ENCODE results near the gene TBL3. TPM values are rescaled to one million over a fixed set of nuclear protein-coding genes. Genes with fewer than 3 reads are reported as not detected.

Gene TBL3
- total RNA-seq, 2 experiments from 2014 or later, result 27.7 to 28.7 TPM

Other genes starting within 250 kb of the TBL3 start
- 10 to 100 TPM; 48.0 to 52.0 TPM for gene NME3, start 200.5 kb upstream of the TBL3 start, total RNA-seq
- 10 to 100 TPM; 23.5 to 24.7 TPM for gene EME2, start 199.2 kb upstream of the TBL3 start, total RNA-seq
- gene MRPS34, start 198.9 kb upstream of the TBL3 start, total RNA-seq, result 10 to 100 TPM; 94.9 to 98.3 TPM
- gene SPSB3, start 189.5 kb upstream of the TBL3 start, total RNA-seq, result 10 to 100 TPM; 46.4 to 47.7 TPM
- gene NUBP2, start 189.1 kb upstream of the TBL3 start, total RNA-seq, result 10 to 100 TPM; 40.8 to 43.5 TPM
- under 1 TPM in 1 of 2 experiments, not detected in 1; 0.23 TPM for gene IGFALS, start 178.3 kb upstream of the TBL3 start, total RNA-seq
- 10 to 100 TPM; 51.3 to 51.8 TPM for gene HAGH, start 145.2 kb upstream of the TBL3 start, total RNA-seq
- gene FAHD1, start 144.8 kb upstream of the TBL3 start, total RNA-seq, result 1 to 10 TPM; 7.7 to 7.9 TPM
- gene MEIOB, start 99.9 kb upstream of the TBL3 start, total RNA-seq, result under 1 TPM in 1 of 2 experiments, not detected in 1; 0.18 TPM
- not detected for gene HS3ST6, start 53.6 kb upstream of the TBL3 start, total RNA-seq
- 10 to 100 TPM; 17.9 TPM for gene MSRB1, start 28.9 kb upstream of the TBL3 start, total RNA-seq
- not detected for gene RPL3L, start 17.4 kb upstream of the TBL3 start, total RNA-seq
- 100 to 1,000 TPM; 131 to 138 TPM for gene NDUFB10, start 12.5 kb upstream of the TBL3 start, total RNA-seq
- gene RPS2, start 7.2 kb upstream of the TBL3 start, total RNA-seq, result 1,000 to 10,000 TPM; 2,364 to 2,405 TPM
- not detected for gene RNF151, start 5.2 kb upstream of the TBL3 start, total RNA-seq
- under 1 TPM in 1 of 2 experiments, not detected in 1; 0.23 TPM for gene NOXO1, start 9.4 kb downstream of the TBL3 start, total RNA-seq
- gene GFER, start 12.1 kb downstream of the TBL3 start, total RNA-seq, result 10 to 100 TPM; 29.1 to 32.0 TPM
- gene SYNGR3, start 17.9 kb downstream of the TBL3 start, total RNA-seq, result 10 to 100 TPM; 12.3 to 12.6 TPM
- 10 to 100 TPM; 52.1 to 53.6 TPM for gene ZNF598, start 37.8 kb downstream of the TBL3 start, total RNA-seq
- gene NPW, start 47.7 kb downstream of the TBL3 start, total RNA-seq, result under 1 TPM; 0.48 to 0.65 TPM
- gene NHERF2, start 54.8 kb downstream of the TBL3 start, total RNA-seq, result under 1 TPM; 0.85 to 0.96 TPM
- gene NTHL1, start 75.8 kb downstream of the TBL3 start, total RNA-seq, result 10 to 100 TPM; 22.5 to 24.5 TPM
- 10 to 100 TPM; 88.4 to 90.1 TPM for gene TSC2, start 75.9 kb downstream of the TBL3 start, total RNA-seq
- 10 to 100 TPM; 60.5 to 69.6 TPM for gene PKD1, start 163.8 kb downstream of the TBL3 start, total RNA-seq
- 1 to 10 TPM in 1 of 2 experiments, under 1 TPM in 1; 0.83 to 1.1 TPM for gene RAB26, start 176.6 kb downstream of the TBL3 start, total RNA-seq
- 10 to 100 TPM; 57.3 to 60.3 TPM for gene TRAF7, start 183.7 kb downstream of the TBL3 start, total RNA-seq
- 1 to 10 TPM in 1 of 2 experiments, under 1 TPM in 1; 0.18 to 1.4 TPM for gene CASKIN1, start 224.6 kb downstream of the TBL3 start, total RNA-seq
- 10 to 100 TPM; 32.6 to 33.7 TPM for gene MLST8, start 233.4 kb downstream of the TBL3 start, total RNA-seq
- gene BRICD5, start 238.8 kb downstream of the TBL3 start, total RNA-seq, result 10 to 100 TPM; 10.3 to 12.5 TPM
- gene PGP, start 242.8 kb downstream of the TBL3 start, total RNA-seq, result 10 to 100 TPM; 17.9 to 19.2 TPM

Data from activated CD4-positive, alpha-beta memory T cell treated with anti-CD3 and anti-CD28 coated beads, Interleukin-2, amount 10 ng/mL, durations not matched to agents 7 days and 5 days (primary cell).